ENCODE data around the gene MRPS22.
"Not testable (repeated sequence)": the region's sequence is repeated elsewhere in the genome, so short reads cannot be mapped to it uniquely, and the experiment has no call there.

Gene MRPS22

GRCh38 chr3:139319428-139320402 is 24.1 kb upstream of the MRPS22 start:
- Mint-ChIP-seq H3K27ac (no peak overlapping the region), H3K27me3 (peaks cover 29% of the 10 kb centered on the region), H3K9me3 (no peaks in the 10 kb centered on the region), H3K4me3 (no peak overlapping the region), H3K36me3 (no peaks in the 10 kb centered on the region), H3K4me1 (no peaks in the 10 kb centered on the region)
- DNase-seq, result no peak
- CTCF ChIA-PET, result interaction anchor here (1.1 to 1.4 kb wide), 4 partner anchors 11 to 384 kb away, joined by 3 to 7 read pairs (median 3); no protein-coding TSS in a partner anchor

- Mint-ChIP-seq H3K27ac (no peak overlapping the region), H3K9me3 (no peaks in the 10 kb centered on the region), H3K4me1 (no peaks in the 10 kb centered on the region), H3K27me3 (peaks cover 24% of the 10 kb centered on the region), H3K36me3 (no peaks in the 10 kb centered on the region), H3K4me3 (no peak overlapping the region)
- no peak for DNase-seq
- CTCF ChIA-PET, result no interaction called here
These were observed 23.1 kb upstream of the MRPS22 start for GRCh38 chr3:139320551-139321309.

GRCh38 chr3:139322346-139322745 is 21.5 kb upstream of the MRPS22 start:
- Mint-ChIP-seq H3K27me3 (peaks cover 19% of the 10 kb centered on the region), H3K4me3 (no peak overlapping the region), H3K9me3 (no peaks in the 10 kb centered on the region), H3K4me1 (no peaks in the 10 kb centered on the region), H3K36me3 (no peaks in the 10 kb centered on the region), H3K27ac (no peak overlapping the region)
- CTCF ChIA-PET, result no interaction called here
- no peak for DNase-seq

GRCh38 chr3:139323146-139323545 is 20.7 kb upstream of the MRPS22 start:
- DNase-seq, result no peak
- CTCF ChIA-PET, result no interaction called here
- peaks cover 13% of the 10 kb centered on the region for H3K27me3 Mint-ChIP-seq
- no peaks in the 10 kb centered on the region for H3K9me3 Mint-ChIP-seq
- H3K4me3 Mint-ChIP-seq, result no peak overlapping the region
- peaks cover 4% of the 10 kb centered on the region for H3K4me1 Mint-ChIP-seq
- H3K36me3 Mint-ChIP-seq, result no peaks in the 10 kb centered on the region
- no peak overlapping the region for H3K27ac Mint-ChIP-seq

- no peaks in the 10 kb centered on the region for H3K36me3 Mint-ChIP-seq
- H3K4me1 Mint-ChIP-seq, result peaks cover 15% of the 10 kb centered on the region
- CTCF ChIA-PET, result no interaction called here
- peaks cover 13% of the 10 kb centered on the region for H3K27me3 Mint-ChIP-seq
- no peak for DNase-seq
- no peaks in the 10 kb centered on the region for H3K9me3 Mint-ChIP-seq
- no peak overlapping the region for H3K4me3 Mint-ChIP-seq
- no peak overlapping the region for H3K27ac Mint-ChIP-seq
These were observed 19.4 kb upstream of the MRPS22 start for GRCh38 chr3:139324456-139324855.

GRCh38 chr3:139325551-139325950 is 18.3 kb upstream of the MRPS22 start:
- Mint-ChIP-seq H3K4me1 (peaks cover 18% of the 10 kb centered on the region), H3K27me3 (peaks cover 13% of the 10 kb centered on the region), H3K36me3 (no peaks in the 10 kb centered on the region), H3K9me3 (no peaks in the 10 kb centered on the region), H3K27ac (no peak overlapping the region), H3K4me3 (no peak overlapping the region)
- DNase-seq, result no peak
- CTCF ChIA-PET, result interaction anchor here (2.1 kb wide), 1 partner anchor 213 kb away, joined by 15 read pairs; no protein-coding TSS in a partner anchor

GRCh38 chr3:139326131-139326530 is 17.7 kb upstream of the MRPS22 start:
- Mint-ChIP-seq H3K4me1 (peaks cover 18% of the 10 kb centered on the region), H3K9me3 (no peaks in the 10 kb centered on the region), H3K27me3 (peaks cover 15% of the 10 kb centered on the region), H3K36me3 (no peaks in the 10 kb centered on the region), H3K27ac (no peak overlapping the region), H3K4me3 (no peak overlapping the region)
- CTCF ChIA-PET, result interaction anchor here (2.1 kb wide), 1 partner anchor 214 kb away, joined by 15 read pairs; no protein-coding TSS in a partner anchor
- DNase-seq, result no peak

- H3K27me3 Mint-ChIP-seq, result peaks cover 15% of the 10 kb centered on the region
- peaks cover 18% of the 10 kb centered on the region for H3K4me1 Mint-ChIP-seq
- H3K27ac Mint-ChIP-seq, result no peak overlapping the region
- no peak overlapping the region for H3K4me3 Mint-ChIP-seq
- H3K9me3 Mint-ChIP-seq, result no peaks in the 10 kb centered on the region
- no peaks in the 10 kb centered on the region for H3K36me3 Mint-ChIP-seq
- CTCF ChIA-PET, result interaction anchor here (2.1 kb wide), 1 partner anchor 215 kb away, joined by 15 read pairs; no protein-coding TSS in a partner anchor
- DNase-seq, result no peak
These were observed 17.1 kb upstream of the MRPS22 start for GRCh38 chr3:139326707-139327106.

GRCh38 chr3:139327231-139327630 is 16.6 kb upstream of the MRPS22 start:
- Mint-ChIP-seq H3K9me3 (no peaks in the 10 kb centered on the region), H3K27ac (no peak overlapping the region), H3K4me3 (no peak overlapping the region), H3K27me3 (peaks cover 19% of the 10 kb centered on the region), H3K4me1 (peaks cover 18% of the 10 kb centered on the region), H3K36me3 (no peaks in the 10 kb centered on the region)
- DNase-seq, result no peak
- CTCF ChIA-PET, result interaction anchor here (2.0 to 4.7 kb wide), 3 partner anchors 215 to 391 kb away, joined by 14 to 69 read pairs (median 15); no protein-coding TSS in a partner anchor

GRCh38 chr3:139327861-139328260 is 16.0 kb upstream of the MRPS22 start:
- H3K9me3 Mint-ChIP-seq, result no peaks in the 10 kb centered on the region
- H3K27ac Mint-ChIP-seq, result no peak overlapping the region
- H3K4me3 Mint-ChIP-seq, result no peak overlapping the region
- H3K4me1 Mint-ChIP-seq, result peaks cover 18% of the 10 kb centered on the region
- peaks cover 20% of the 10 kb centered on the region for H3K27me3 Mint-ChIP-seq
- peak; percentile 34 for DNase-seq
- no peaks in the 10 kb centered on the region for H3K36me3 Mint-ChIP-seq
- CTCF ChIA-PET, result interaction anchor here (1.5 to 4.7 kb wide), 4 partner anchors 190 to 394 kb away, joined by 4 to 69 read pairs (median 11); no protein-coding TSS in a partner anchor

GRCh38 chr3:139328356-139328755 is 15.5 kb upstream of the MRPS22 start:
- H3K36me3 Mint-ChIP-seq, result no peaks in the 10 kb centered on the region
- H3K4me3 Mint-ChIP-seq, result no peak overlapping the region
- CTCF ChIA-PET, result interaction anchor here (0.9 to 4.7 kb wide), 8 partner anchors 11 to 911 kb away, joined by 3 to 69 read pairs (median 5); no protein-coding TSS in a partner anchor
- peaks cover 20% of the 10 kb centered on the region for H3K27me3 Mint-ChIP-seq
- H3K27ac Mint-ChIP-seq, result no peak overlapping the region
- peaks cover 18% of the 10 kb centered on the region for H3K4me1 Mint-ChIP-seq
- DNase-seq, result no peak
- H3K9me3 Mint-ChIP-seq, result no peaks in the 10 kb centered on the region

GRCh38 chr3:139329364-139329850 is 14.4 kb upstream of the MRPS22 start:
- Mint-ChIP-seq H3K4me1 (peaks cover 18% of the 10 kb centered on the region), H3K27ac (no peak overlapping the region), H3K9me3 (no peaks in the 10 kb centered on the region), H3K36me3 (no peaks in the 10 kb centered on the region), H3K4me3 (peak overlapping the region; percentile 55), H3K27me3 (peaks cover 20% of the 10 kb centered on the region)
- DNase-seq, result peak; percentile 91
- CTCF ChIA-PET, result interaction anchor here (0.6 to 4.7 kb wide), 18 partner anchors 10 to 912 kb away, joined by 3 to 69 read pairs (median 4); no protein-coding TSS in a partner anchor

- H3K4me1 Mint-ChIP-seq, result peaks cover 18% of the 10 kb centered on the region
- no peak overlapping the region for H3K27ac Mint-ChIP-seq
- CTCF ChIA-PET, result interaction anchor here (0.8 to 4.7 kb wide), 2 partner anchors 58 to 220 kb away, joined by 3 to 69 read pairs; no protein-coding TSS in a partner anchor
- no peak for DNase-seq
- H3K36me3 Mint-ChIP-seq, result no peaks in the 10 kb centered on the region
- H3K27me3 Mint-ChIP-seq, result peaks cover 20% of the 10 kb centered on the region
- no peak overlapping the region for H3K4me3 Mint-ChIP-seq
- no peaks in the 10 kb centered on the region for H3K9me3 Mint-ChIP-seq
These were observed 11.7 kb upstream of the MRPS22 start for GRCh38 chr3:139332092-139332491.

GRCh38 chr3:139334675-139335074 is 9.1 kb upstream of the MRPS22 start:
- H3K4me1 Mint-ChIP-seq, CTCF ChIA-PET, H3K9me3 Mint-ChIP-seq, H3K36me3 Mint-ChIP-seq, DNase-seq, H3K4me3 Mint-ChIP-seq, H3K27ac Mint-ChIP-seq: not testable (repeated sequence)
- H3K27me3 Mint-ChIP-seq, result peaks cover 27% of the 10 kb centered on the region

Data from activated naive CD4-positive, alpha-beta T cell treated with anti-CD3 and anti-CD28 coated beads, Interleukin-2, amount 10 ng/mL, durations not matched to agents 7 days and 5 days (primary cell).